Peyer's patch (tissue), 4 donors: ENCODE data around the gene GPANK1.

Experiments
- POLR2A ChIP-seq, 2 donors: fragments of 450-650 bp; IDR thresholded peaks; one replicate each; pipeline ENCODE4 v1.5.1; 2017; ENCODE audit warnings: antibody characterized with exemption in 2 of 2, mild to moderate bottlenecking in 2 of 2, moderate library complexity in 2 of 2
- TF ChIP-seq, protein P1 (sequence below), 6 experiments: fragments of 450-650 bp in 4 of 6; fragments of 200-600 bp in 2 of 6; sonication (generic) in 1 of 6; IDR thresholded peaks; one replicate each; pipeline ENCODE4 v1.5.1; 2017 to 2019; ENCODE audit warnings: antibody characterized with exemption in 6 of 6, mild to moderate bottlenecking in 3 of 6, moderate library complexity in 1 of 6

- TF ChIP-seq, protein P1, sequence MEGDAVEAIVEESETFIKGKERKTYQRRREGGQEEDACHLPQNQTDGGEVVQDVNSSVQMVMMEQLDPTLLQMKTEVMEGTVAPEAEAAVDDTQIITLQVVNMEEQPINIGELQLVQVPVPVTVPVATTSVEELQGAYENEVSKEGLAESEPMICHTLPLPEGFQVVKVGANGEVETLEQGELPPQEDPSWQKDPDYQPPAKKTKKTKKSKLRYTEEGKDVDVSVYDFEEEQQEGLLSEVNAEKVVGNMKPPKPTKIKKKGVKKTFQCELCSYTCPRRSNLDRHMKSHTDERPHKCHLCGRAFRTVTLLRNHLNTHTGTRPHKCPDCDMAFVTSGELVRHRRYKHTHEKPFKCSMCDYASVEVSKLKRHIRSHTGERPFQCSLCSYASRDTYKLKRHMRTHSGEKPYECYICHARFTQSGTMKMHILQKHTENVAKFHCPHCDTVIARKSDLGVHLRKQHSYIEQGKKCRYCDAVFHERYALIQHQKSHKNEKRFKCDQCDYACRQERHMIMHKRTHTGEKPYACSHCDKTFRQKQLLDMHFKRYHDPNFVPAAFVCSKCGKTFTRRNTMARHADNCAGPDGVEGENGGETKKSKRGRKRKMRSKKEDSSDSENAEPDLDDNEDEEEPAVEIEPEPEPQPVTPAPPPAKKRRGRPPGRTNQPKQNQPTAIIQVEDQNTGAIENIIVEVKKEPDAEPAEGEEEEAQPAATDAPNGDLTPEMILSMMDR (IDR thresholded peaks at IDR 0.05): no peak
- TF ChIP-seq POLR2A (IDR thresholded peaks at IDR 0.05): no peak
These were observed 41.8 kb upstream of the GPANK1 start, which contains the start of gene LY6G6F for GRCh38 chr6:31706599-31706998.
